DMS 273 (cell line): ENCODE data around the gene ATP5F1E.
"Not testable (repeated sequence)": the region's sequence is repeated elsewhere in the genome, so short reads cannot be mapped to it uniquely, and the experiment has no call there.

Experiments used
- DNase-seq: peaks from one replicate; lab custom pipeline; 2025; ENCODE audit not compliant: unreplicated experiment; lab: John Stamatoyannopoulos, UW

ATP5F1E gene

GRCh38 chr20:58992911-58993310 is 39.2 kb downstream of the ATP5F1E start:
- DNase-seq = no peak

- DNase-seq = no peak
Measured at GRCh38 chr20:58991715-58992114, 40.4 kb downstream of the ATP5F1E start.

DNA sequence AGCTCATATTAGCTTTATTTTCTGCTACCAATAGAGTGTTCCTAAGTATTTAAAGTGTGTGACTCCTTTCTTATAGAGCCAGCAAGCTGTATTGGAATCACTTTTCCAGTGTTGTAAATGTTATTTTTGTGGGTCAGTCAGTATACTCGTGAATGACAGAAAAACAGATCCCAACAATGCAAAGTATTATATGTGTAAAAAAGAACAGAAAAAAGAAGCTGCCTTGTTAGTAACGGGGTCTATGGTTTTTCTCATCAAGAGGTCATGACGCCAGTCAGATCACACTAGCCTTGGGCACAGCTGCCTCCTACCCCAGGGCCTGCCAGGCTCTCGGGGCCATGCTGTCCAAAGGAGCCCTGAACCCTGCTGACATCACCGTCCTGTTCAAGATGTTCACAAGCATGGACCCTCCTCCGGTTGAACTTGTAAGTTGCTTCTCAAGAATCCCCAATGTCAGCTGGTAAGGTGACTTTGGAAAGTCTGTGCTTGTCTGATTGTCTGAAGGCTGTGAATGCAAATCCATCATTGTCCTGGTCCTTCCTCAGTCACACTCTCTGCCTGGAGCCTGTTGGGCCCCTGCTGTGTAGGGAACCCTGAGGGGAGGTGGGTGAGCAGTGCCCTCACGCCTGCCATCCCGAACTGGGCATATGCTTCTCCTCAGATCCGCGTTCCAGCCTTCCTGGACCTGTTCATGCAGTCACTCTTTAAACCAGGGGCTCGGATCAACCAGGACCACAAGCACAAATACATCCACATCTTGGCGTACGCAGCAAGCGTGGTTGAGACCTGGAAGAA is 41.3 kb downstream of the ATP5F1E start:
- DNase-seq = no peak

DNA sequence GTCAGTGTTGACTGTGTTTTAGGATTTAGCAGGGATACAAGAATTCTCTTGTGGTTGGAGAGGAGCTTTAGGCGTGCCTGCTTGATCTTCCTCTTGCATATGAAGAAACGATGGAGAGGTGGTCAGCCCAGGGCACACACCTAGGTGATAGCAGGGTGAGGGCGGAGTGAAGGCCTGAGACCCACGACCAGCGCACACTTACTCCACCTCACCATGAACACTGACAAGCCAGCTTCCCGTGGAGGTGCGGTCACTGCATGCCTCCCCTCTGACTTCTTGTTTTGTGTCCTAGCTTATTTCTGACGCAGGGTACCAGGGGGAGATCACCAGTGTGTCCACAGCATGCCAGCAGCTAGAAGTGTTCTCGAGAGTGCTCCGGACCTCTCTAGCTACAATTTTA is 42.9 kb downstream of the ATP5F1E start:
- no peak for DNase-seq

DNA sequence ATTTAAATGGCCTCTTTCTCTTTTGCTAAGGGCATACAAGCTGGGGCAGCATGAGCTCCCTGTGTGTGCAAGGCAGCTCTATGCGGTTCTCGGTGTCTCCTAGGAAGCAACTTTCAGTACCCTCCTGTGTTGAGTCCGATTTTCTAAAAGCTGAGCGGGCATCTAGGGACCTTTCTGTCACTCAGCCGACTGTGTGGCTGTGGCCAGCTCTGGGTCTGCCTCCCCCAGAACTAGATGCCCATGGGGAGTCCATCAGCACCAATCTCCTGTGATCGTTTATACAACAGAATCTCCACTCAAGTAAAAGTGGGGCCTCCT is 43.6 kb downstream of the ATP5F1E start:
- DNase-seq = no peak

- no peak for DNase-seq
Measured at GRCh38 chr20:58987790-58988564, 44.2 kb downstream of the ATP5F1E start.

GRCh38 chr20:58986968-58987517 is 45.1 kb downstream of the ATP5F1E start:
- DNase-seq = no peak

DNA sequence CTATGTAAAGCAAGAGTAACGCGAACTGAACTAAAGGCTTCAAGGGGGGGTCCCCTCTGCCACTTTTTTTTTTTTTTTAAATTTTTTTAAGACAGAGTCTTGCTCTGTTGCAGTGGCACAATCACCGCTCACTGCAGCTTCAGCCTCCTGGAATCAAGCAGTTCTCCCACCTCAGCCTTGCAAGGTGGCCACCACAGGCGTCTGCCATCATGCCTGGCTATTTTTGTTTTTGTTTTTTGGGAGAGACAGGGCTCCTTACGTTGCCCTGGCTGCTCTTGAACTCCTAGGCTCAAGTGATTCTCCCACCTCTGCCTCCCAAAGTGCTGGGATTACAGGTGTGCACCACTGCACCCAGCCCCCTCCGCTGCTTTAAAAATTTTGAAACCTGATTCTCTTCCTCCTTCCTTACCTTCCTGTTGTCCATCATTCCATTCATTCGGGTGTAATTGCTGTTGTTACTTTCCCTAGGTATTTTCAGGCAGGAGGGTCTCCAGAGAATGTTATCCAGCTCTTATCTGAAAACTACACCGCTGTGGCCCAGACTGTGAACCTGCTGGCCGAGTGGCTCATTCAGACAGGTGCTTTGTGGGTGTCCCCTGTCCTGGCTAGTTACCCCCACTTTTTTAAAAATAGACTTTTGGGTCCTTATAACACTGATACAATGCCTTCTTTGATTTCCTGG is 45.7 kb downstream of the ATP5F1E start:
- no peak for DNase-seq

DNA sequence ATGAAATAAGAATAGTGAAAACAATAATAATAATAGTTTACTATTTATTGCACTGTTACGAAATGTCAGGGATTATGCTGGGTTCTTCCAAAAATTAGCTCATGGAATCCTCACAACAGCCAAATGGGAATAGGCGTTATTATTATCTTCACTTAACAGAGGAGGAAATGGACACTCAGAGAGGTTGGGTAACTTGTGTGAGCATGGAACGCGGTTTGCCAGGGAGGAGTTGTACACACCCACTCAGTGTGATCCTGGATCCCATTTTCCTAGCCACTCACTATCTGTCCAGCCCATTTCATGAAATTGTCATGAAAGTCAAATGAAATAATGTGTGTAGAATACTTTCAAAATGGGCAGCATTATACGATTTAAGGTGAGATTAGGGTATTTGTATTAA is 46.5 kb downstream of the ATP5F1E start:
- DNase-seq = no peak

- no peak for DNase-seq
Measured at GRCh38 chr20:58984691-58985090, 47.4 kb downstream of the ATP5F1E start.

DNA sequence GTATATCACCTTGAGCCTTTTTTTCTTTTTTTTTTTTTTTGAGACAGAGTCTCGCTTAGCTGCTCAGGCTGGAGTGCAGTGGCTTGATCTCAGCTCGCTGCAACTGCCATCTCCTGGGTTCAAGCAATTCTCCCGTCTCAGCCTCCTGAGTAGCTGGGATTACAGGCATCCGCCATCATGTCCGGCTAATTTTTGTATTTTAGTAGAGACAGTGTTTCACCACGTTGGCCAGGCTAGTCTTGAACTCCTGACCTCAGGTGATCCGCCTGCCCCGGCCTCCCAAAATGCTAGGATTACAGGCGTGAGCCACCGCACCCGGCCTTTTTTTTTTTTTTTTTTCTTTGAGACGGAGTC is 49.0 kb downstream of the ATP5F1E start:
- not testable (repeated sequence) for DNase-seq

DNA sequence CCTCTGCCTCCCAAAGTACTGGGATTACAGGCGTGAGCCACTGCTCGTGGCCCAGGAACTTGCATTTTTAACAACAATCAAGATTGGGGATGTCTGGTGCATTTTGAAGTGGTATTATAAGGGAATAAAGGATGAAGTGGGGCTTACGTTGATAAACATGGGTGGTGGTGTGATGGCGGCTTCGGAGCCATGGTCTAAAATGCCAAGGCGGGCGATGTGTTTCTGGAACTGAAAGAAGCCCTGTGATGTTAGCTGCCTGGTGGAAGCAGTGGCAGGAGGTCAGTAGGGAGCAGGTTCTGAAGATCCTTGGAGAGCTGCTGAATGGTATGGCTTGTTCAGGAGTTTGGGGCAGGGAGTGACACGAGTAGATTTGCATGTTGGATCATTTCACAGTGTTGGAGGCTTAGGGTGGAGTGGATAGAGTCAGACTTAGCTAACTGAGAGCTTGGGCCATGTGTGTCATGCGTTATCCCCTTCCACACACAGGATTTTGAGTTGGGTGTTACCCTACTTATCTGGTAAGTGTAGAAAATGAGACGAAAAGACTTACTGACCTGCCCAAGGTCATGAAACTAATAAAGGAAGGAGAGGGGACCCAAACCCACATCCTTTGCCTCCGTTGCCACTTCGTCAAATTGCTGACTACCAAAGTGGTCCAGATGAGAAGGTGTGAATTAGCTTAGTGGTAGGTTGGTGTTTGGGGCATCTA is 49.6 kb downstream of the ATP5F1E start:
- DNase-seq = no peak

GRCh38 chr20:58981628-58982364 is 50.3 kb downstream of the ATP5F1E start:
- DNase-seq = peak; percentile 64

DNA sequence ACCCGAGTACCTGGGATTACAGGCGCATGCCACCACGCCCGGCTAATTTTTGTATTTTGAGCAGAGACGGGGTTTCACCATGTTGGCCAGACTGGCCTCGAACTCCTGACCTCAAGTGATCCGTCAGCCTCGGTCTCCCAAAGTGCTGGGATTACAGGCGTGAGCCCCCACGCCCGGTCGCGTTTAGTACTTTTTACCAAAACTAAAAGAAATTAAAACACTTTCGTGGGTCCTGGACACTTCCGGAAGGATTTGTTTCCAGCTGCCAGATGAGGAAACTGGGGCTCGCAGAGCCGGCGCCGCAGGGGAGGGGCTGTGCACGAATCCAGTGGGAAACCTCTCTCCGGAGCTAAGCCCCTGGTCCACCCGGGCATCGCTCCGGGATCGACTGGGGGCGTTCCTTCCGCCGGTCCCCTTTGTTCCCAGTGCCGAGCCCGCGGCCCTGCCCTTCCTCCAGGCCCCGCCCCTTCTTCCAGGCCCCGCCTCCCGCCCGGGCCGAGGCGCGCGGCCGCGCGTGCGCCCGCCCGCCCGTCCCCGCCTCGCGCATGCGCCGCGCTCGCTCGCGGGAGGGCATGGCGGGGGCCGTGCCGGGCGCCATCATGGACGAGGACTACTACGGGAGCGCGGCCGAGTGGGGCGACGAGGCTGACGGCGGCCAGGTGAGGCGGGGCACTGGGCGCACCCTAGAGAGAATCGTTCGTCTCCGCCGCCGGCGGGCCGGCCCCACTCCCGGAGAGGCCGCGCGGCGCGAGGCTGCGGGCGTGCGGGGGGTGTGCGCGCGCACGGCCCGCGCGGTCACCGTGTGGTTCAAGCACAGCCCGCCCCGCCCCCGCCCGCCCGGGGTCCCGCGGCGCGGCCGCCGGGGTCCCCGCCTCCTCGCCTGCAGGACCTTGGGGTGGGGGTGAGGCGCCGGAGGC is 51.2 kb downstream of the ATP5F1E start, which contains the start of gene NELFCD:
Gene NELFCD (plus strand): TSS at position 546 of the 917 bp plus-strand sequence. CDS start 54 bp downstream, at position 600.
- DNase-seq = peak; percentile 95

DNA sequence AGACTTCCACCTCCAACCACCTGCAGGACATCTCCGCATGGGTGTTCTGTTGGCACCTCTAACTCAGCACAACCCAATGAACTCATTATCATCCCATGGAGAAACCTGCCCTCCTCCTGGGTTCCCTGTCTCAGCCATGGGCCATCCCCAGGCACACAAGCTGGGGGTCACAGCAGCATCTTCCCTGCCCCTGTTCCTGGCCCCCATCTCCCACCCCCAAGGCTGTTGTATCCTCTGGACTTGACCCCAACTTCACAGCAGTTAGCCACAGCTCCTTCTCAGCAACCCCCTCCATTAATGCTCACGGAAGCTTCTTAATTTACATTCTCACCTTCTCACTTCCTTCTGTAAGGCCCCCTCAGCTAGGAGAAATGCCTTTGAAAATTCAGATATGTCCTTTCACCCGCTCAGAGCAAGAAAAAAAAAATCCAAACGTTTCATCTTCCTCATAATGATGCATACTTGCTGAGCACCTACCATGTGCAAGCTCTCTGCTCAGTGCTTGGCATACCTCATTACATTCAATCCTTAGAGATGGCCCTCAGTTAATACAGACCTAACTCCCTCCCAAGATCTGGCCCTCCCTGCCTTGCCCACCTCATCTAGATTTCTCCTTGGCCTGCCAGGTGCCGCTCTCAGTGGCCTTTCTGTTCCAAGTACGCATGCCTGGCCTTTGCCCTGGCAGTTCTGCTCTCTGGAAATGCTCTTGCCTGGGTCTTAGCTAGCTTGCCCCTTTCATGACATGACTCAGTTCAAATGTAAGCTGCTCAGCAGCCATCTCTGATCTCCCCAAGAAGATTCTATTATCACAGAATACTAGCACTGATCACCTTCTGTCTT is 53.6 kb downstream of the ATP5F1E start:
- DNase-seq = no peak

DNA sequence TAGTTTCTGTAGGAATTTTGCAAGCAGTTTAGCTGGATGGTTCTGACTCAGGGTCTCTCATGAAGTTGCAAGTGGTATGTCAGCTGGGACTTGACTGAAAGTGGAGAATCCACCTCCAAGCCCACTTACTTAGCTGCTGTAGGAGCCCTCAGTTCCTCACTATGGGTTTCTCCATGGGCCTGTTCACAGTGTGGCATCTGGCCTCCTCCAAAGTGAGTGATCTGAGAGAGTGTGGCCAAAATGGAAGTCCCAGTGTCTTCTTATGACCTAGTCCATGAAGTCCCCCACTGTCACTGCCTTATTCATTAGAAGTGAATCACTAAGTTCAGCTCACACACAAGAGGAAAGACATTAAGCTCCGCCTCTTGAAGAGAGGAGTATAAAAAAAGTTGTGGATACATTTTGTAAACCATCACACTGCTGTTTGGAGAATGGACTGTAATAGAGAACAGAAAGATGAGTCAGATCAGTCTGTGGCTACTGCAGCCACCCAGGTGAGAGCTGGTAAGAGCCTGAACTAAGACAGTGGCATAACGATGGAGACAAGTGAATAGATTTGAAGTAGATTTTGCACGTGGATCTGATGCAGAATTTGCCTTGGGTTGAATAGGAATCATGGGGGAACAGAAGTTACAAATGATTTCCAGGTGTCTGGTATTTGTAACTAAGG is 55.9 kb downstream of the ATP5F1E start:
- no peak for DNase-seq
